Measurements from ENCODE around the gene PAX5. TPM values are rescaled to one million over a fixed set of nuclear protein-coding genes. Genes with fewer than 3 reads are reported as not detected.

PAX5 gene
- total RNA-seq, 2 donors from 2014 or later: 0.52 TPM; not detected in 1

GRCh38 chr9:36922548-36922947 is 111.5 kb downstream of the PAX5 start:
- DNase-seq (no peak), ATAC-seq (no peak)
- H3K36me3 ChIP-seq (replicated peaks in 1 of 2; ENCODE audit: insufficient read depth in 1 of 2, low read depth in 2 of 2): no peaks in the 10 kb centered on the region
- H3K27ac ChIP-seq: peak overlapping the region in 1 of 4 donors; percentile 48
- no peaks in the 10 kb centered on the region for H3K27me3 ChIP-seq
- no peak overlapping the region for H3K4me3 ChIP-seq
- intact Hi-C loops (cut with DNase I): no loop called here
- no peak for TF ChIP-seq CTCF (IDR thresholded peaks at IDR 0.05)
- TF ChIP-seq POLR2A (IDR thresholded peaks at IDR 0.05): no peak
- H3K4me1 ChIP-seq: no peaks in the 10 kb centered on the region
- 79 to 83% methylated on average over 5 of the region's 5 CpGs for WGBS, 2 donors
- H3K9me3 ChIP-seq: peaks cover 0 to 3% (median 0%) of the 10 kb centered on the region in 3 donors

- H3K27ac ChIP-seq: no peak overlapping the region
- H3K4me3 ChIP-seq: no peak overlapping the region
- H3K9me3 ChIP-seq: peaks cover 0 to 3% (median 0%) of the 10 kb centered on the region in 3 donors
- WGBS, 2 donors: 29 to 34% methylated on average over 3 of the region's 3 CpGs
- H3K4me1 ChIP-seq: no peaks in the 10 kb centered on the region
- no peaks in the 10 kb centered on the region for H3K36me3 ChIP-seq (replicated peaks in 1 of 2; ENCODE audit: insufficient read depth in 1 of 2, low read depth in 2 of 2)
- intact Hi-C loops (cut with DNase I): no loop called here
- DNase-seq: no peak
- TF ChIP-seq CTCF (IDR thresholded peaks at IDR 0.05) (no peak), POLR2A (IDR thresholded peaks at IDR 0.05) (no peak)
- no peaks in the 10 kb centered on the region for H3K27me3 ChIP-seq
- ATAC-seq: no peak
Measured at GRCh38 chr9:36914212-36914577, 119.9 kb downstream of the PAX5 start.

- intact Hi-C loops (cut with DNase I): no loop called here
- Histone ChIP-seq H3K27me3 (no peaks in the 10 kb centered on the region), H3K36me3 (replicated peaks in 1 of 2; ENCODE audit: insufficient read depth in 1 of 2, low read depth in 2 of 2) (no peaks in the 10 kb centered on the region), H3K9me3 (peaks cover 0 to under 1% (median 0%) of the 10 kb centered on the region in 3 donors), H3K4me3 (no peak overlapping the region), H3K4me1 (no peaks in the 10 kb centered on the region), H3K27ac (no peak overlapping the region)
- TF ChIP-seq POLR2A (IDR thresholded peaks at IDR 0.05) (no peak), CTCF (IDR thresholded peaks at IDR 0.05) (no peak)
- ATAC-seq (no peak), DNase-seq (no peak)
- 50 to 55% methylated on average over 9 to 10 of the region's 10 CpGs for WGBS, 2 donors
Measured at GRCh38 chr9:36913393-36914211, 120.5 kb downstream of the PAX5 start.

GRCh38 chr9:36912620-36913019 is 121.4 kb downstream of the PAX5 start:
- no peaks in the 10 kb centered on the region for H3K9me3 ChIP-seq
- intact Hi-C loops (cut with DNase I): no loop called here
- H3K36me3 ChIP-seq (replicated peaks in 1 of 2; ENCODE audit: insufficient read depth in 1 of 2, low read depth in 2 of 2): no peaks in the 10 kb centered on the region
- DNase-seq (no peak), ATAC-seq (no peak)
- TF ChIP-seq CTCF (IDR thresholded peaks at IDR 0.05) (no peak), POLR2A (IDR thresholded peaks at IDR 0.05) (no peak)
- no peak overlapping the region for H3K27ac ChIP-seq
- H3K4me1 ChIP-seq: no peaks in the 10 kb centered on the region
- WGBS, 2 donors: 72 to 79% methylated on average over 3 of the region's 3 CpGs
- no peak overlapping the region for H3K4me3 ChIP-seq
- H3K27me3 ChIP-seq: no peaks in the 10 kb centered on the region
